Adrenal gland (tissue), 12 donors: ENCODE data around the gene CLEC2B. TPM values are rescaled to one million over a fixed set of nuclear protein-coding genes. Genes with fewer than 3 reads are reported as not detected.

ENCODE experiments used
- DNase-seq, 7 donors: peaks; one replicate each; pipeline ENCODE4 v3.0.0-alpha.2; 2019 to 2020
- H3K27ac ChIP-seq, 5 donors: fragments of 200-600 bp; sonication (generic) in 4 of 5; 1 replicate in 3 of 5; 2 replicates in 2 of 5; pipeline versions ENCODE4 v1.5.1 to v1.8.0; 2016 to 2020; ENCODE audit warnings: mild to moderate bottlenecking in 1 of 5
- H3K27me3 ChIP-seq: fragments of 200-600 bp; 2 replicates; pipeline ENCODE4 v1.8.0; 2021
- H3K36me3 ChIP-seq, 2 donors: fragments of 200-600 bp; replicated peaks in 1 of 2; 1 replicate in 1 of 2; 2 replicates in 1 of 2; pipeline versions ENCODE4 v1.5.1 to v1.8.0; 2018 to 2022
- H3K4me1 ChIP-seq, 2 donors: fragments of 200-600 bp; replicated peaks in 1 of 2; 1 replicate in 1 of 2; 2 replicates in 1 of 2; pipeline versions ENCODE4 v1.5.1 to v1.8.0; 2018 to 2021
- H3K4me3 ChIP-seq, 4 donors: fragments of 200-600 bp; sonication (generic) in 3 of 4; one replicate each; pipeline ENCODE4 v1.5.1; 2016 to 2018
- H3K9me3 ChIP-seq, 3 donors: fragments of 200-600 bp; sonication (generic) in 1 of 3; replicated peaks in 1 of 3; 1 replicate in 2 of 3; 2 replicates in 1 of 3; pipeline versions ENCODE4 v1.5.1 to v1.8.0; 2016 to 2021
- CTCF ChIP-seq, 6 experiments: fragments of 450-650 bp in 4 of 6; fragments of 200-600 bp in 2 of 6; sonication (generic) in 1 of 6; IDR thresholded peaks; 1 replicate in 5 of 6; 2 replicates in 1 of 6; pipeline versions ENCODE4 v1.5.1 to v1.8.0; 2016 to 2021; ENCODE audit warnings: antibody characterized with exemption in 6 of 6, mild to moderate bottlenecking in 2 of 6, moderate library complexity in 1 of 6
- POLR2A ChIP-seq, 2 donors: fragments of 450-650 bp; IDR thresholded peaks; one replicate each; pipeline ENCODE4 v1.6.1; 2017; ENCODE audit warnings: antibody characterized with exemption in 2 of 2, mild to moderate bottlenecking in 2 of 2, moderate library complexity in 1 of 2
- WGBS, 4 donors: extraction: QIAGEN DNeasy Blood & Tissue Kit in 2 of 4; methylation state at CpG; one replicate each; pipeline versions ENCODE4 v1.1.5 to v1.1.7; 2013 to 2017; 5-methylcytosine and 5-hydroxymethylcytosine counted together
- intact Hi-C, 2 donors: fragments of 100-400 bp; cut with DNase I; formaldehyde crosslinking; loops; one replicate each; pipeline versions ENCODE4 v1.14.1 to v1.15.0; 2022 to 2023
- polyA plus RNA-seq, 3 donors: library from polyadenylated mRNA; stranded (reverse); fragments of 200-250 nt in 2 of 3; fragments of 350-450 nt in 1 of 3; fragmentation: Illumina TruSeq in 1 of 3; extraction: RNeasy Lipid Tissue Mini Kit (QIAGEN cat#74804) in 1 of 3; gene quantifications; one replicate each; pipeline ENCODE4 v1.2.3, GENCODE V29; 2013 to 2014
- total RNA-seq, 9 donors: library from RNA; depleted of rRNA in 4 of 9; stranded (reverse); fragments of >200 nt in 4 of 9; fragments of 120-200 nt in 1 of 9; fragmentation: NEBNext Ultra II Directional in 1 of 9; extraction: Animal tissue kit (Norgen Biotek cat#: 25700) in 1 of 9; gene quantifications; one replicate each; pipeline versions ENCODE4 v1.1.0 to v1.2.4, GENCODE V29; 2013 to 2023
- donor health status: healthy with polysubstance abuse.
- donor health status: Bipolar disorder and iron deficiency.
- donor health status: DM: yes; HTN: yes; CAD: no.
- donor health status: DM: no; HTN: no; CAD: no.
- donor health status: DM: no; HTN: no; CAD: no.
- donor health status: DM: yes; HTN: yes; CAD: no.

The CLEC2B gene
- total and polyA plus RNA-seq, 12 donors, result 3.9 to 17.7 (median 10.5) TPM

DNA sequence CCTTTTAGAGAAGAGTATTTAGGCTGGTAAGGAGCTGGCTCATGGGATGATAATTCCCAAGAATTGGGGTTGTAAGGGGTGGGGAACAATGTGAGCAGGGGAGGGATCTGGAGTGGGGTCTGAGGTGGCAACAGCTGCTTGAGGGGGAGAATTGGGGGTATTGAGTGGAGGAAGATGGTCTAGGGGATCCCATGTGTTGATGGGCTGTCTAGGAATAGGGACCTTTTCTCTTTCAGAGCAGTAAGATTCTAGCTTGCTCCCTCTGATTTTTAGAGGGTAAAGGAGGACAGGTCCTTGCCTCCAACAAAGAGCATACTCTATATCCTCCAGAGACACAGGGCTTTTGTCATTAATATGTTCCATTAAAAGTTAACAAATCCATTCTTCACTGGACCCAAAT, 40.6 kb upstream of the CLEC2B start:
- no peak overlapping the region for H3K27ac ChIP-seq
- DNase-seq, result no peak
- TF ChIP-seq CTCF (IDR thresholded peaks at IDR 0.05) (no peak), POLR2A (IDR thresholded peaks at IDR 0.05) (no peak)

GRCh38 chr12:9908350-9908749, 39.2 kb upstream of the CLEC2B start:
- WGBS, 4 donors, result 79 to 91% (median 84%) methylated on average over 4 of the region's 4 CpGs
- intact Hi-C loops, result no loop called here
- Histone ChIP-seq H3K36me3 (no peaks in the 10 kb centered on the region), H3K4me1 (no peaks in the 10 kb centered on the region), H3K27me3 (no peaks in the 10 kb centered on the region), H3K27ac (no peak overlapping the region), H3K4me3 (no peak overlapping the region), H3K9me3 (peaks cover 0 to 6% (median 0%) of the 10 kb centered on the region in 3 donors)
- DNase-seq, result no peak
- TF ChIP-seq POLR2A (IDR thresholded peaks at IDR 0.05) (no peak), CTCF (IDR thresholded peaks at IDR 0.05) (no peak)

More for the DNA sequence above, 40.6 kb upstream of the CLEC2B start:
- Histone ChIP-seq H3K27me3 (no peaks in the 10 kb centered on the region), H3K4me3 (no peak overlapping the region), H3K4me1 (no peaks in the 10 kb centered on the region), H3K9me3 (peaks cover 0 to 6% (median 0%) of the 10 kb centered on the region in 3 donors), H3K36me3 (no peaks in the 10 kb centered on the region)
- intact Hi-C loops, result no loop called here

DNA sequence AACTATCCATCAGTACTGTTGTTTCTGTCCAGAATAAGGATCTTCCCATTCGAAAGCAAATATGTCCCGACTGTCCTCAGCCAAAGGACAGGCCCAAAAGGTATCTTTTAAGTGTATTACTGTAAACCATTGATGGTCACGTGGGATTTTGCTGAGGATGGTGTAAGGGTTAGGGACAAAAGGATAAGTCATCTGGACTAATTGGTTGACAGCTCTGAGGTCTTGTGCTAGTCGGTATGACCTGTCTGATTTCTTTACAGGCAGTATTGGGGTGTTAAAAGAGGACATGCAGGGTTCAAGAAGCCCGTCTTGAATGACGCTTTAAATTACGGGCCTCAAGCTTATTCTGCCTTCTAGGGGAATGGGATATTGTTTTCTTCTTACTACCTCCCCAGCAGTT, 38.6 kb upstream of the CLEC2B start:
- H3K4me1 ChIP-seq, result no peaks in the 10 kb centered on the region
- TF ChIP-seq CTCF (IDR thresholded peaks at IDR 0.05) (no peak), POLR2A (IDR thresholded peaks at IDR 0.05) (no peak)
- H3K27me3 ChIP-seq, result no peaks in the 10 kb centered on the region
- no peaks in the 10 kb centered on the region for H3K36me3 ChIP-seq
- intact Hi-C loops, result no loop called here
- DNase-seq, result no peak
- no peak overlapping the region for H3K4me3 ChIP-seq
- peaks cover 0 to 6% (median 0%) of the 10 kb centered on the region in 3 donors for H3K9me3 ChIP-seq
- no peak overlapping the region for H3K27ac ChIP-seq
- 74 to 89% (median 82%) methylated on average over 7 of the region's 7 CpGs for WGBS, 4 donors

- 68 to 90% (median 73%) methylated on average over 2 of the region's 2 CpGs for WGBS, 4 donors
- Histone ChIP-seq H3K27me3 (no peaks in the 10 kb centered on the region), H3K4me1 (no peaks in the 10 kb centered on the region), H3K27ac (no peak overlapping the region), H3K4me3 (no peak overlapping the region), H3K36me3 (no peaks in the 10 kb centered on the region), H3K9me3 (peaks cover 0 to 6% (median 0%) of the 10 kb centered on the region in 3 donors)
- TF ChIP-seq CTCF (IDR thresholded peaks at IDR 0.05) (no peak), POLR2A (IDR thresholded peaks at IDR 0.05) (no peak)
- intact Hi-C loops, result no loop called here
- DNase-seq, result no peak
Observed at GRCh38 chr12:9906873-9907272, 37.7 kb upstream of the CLEC2B start.
